ENCODE data around the gene TIMD4.

Gene TIMD4

DNA sequence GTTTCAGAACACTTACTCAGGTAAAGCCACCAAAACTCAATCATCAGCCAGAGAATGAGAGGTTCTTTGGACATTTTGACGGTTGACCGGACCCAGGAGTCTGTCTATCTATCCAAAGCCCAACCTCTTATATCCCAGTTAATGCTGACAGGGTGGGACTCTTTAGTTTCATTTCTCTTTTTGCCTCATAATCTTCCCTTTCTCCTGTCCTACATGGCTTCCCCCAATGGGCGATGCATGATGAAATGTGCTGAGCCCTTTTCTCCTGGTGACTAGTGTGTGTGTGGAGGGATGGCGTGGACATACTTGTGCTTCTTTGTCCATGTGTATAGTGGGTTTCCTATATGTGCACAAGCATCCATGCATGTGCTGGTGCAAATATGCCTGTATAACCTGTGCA lies at the start of gene TIMD4:
Gene TIMD4, minus strand, starts transcription at position 102 of the 400 bp plus-strand sequence. Its CDS starts 28 bp downstream, at position 74.
- no peak for DNase-seq (ENCODE audit: low read depth)
- TF ChIP-seq, protein P1, sequence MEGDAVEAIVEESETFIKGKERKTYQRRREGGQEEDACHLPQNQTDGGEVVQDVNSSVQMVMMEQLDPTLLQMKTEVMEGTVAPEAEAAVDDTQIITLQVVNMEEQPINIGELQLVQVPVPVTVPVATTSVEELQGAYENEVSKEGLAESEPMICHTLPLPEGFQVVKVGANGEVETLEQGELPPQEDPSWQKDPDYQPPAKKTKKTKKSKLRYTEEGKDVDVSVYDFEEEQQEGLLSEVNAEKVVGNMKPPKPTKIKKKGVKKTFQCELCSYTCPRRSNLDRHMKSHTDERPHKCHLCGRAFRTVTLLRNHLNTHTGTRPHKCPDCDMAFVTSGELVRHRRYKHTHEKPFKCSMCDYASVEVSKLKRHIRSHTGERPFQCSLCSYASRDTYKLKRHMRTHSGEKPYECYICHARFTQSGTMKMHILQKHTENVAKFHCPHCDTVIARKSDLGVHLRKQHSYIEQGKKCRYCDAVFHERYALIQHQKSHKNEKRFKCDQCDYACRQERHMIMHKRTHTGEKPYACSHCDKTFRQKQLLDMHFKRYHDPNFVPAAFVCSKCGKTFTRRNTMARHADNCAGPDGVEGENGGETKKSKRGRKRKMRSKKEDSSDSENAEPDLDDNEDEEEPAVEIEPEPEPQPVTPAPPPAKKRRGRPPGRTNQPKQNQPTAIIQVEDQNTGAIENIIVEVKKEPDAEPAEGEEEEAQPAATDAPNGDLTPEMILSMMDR (conservative IDR thresholded peaks at IDR 0.05; ENCODE audit: control insufficient read depth, insufficient read depth, low read depth, low read length) = no peak
- no peak within 1 kb of the TSS for H3K4me3 ChIP-seq (ENCODE audit: control insufficient read depth, low read depth, low read length)

- no peak for DNase-seq (ENCODE audit: low read depth)
- H3K4me3 ChIP-seq (ENCODE audit: control insufficient read depth, low read depth, low read length) = no peak overlapping the region
- TF ChIP-seq, protein P1 (conservative IDR thresholded peaks at IDR 0.05; ENCODE audit: control insufficient read depth, insufficient read depth, low read depth, low read length) = no peak
Measured at GRCh38 chr5:157006262-157006661, 43.2 kb upstream of the TIMD4 start.

DNA sequence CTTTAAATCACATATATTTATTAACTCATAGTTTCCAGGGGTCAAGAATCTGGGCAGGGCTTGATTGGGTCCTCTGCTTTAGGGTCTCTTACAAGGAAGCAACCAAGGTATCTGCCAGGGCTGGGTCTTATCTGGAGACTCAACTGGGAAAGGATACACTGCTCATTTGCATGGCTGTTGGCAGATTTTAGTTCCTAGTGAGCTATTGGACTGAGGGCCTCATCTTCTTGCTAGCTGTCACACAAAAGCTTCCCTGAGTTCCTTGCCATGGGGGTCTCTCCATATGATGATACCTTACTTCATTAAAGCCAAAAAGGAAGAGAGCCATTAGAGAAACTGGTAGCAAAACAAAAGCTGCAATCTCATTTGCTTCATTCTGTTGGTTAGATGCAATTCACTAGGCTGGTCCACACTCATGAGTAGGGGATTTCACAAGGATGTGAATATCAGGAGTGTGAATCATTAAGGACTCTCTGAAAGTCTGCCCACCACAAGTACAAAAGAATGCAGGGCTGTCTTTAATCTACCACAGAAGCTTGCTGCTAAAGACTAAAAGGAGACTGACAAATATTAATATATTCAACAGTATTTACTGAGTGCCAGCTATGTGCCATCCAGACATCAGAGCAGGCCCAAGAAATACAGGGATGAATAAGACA lies 42.0 kb upstream of the TIMD4 start:
- TF ChIP-seq, protein P1 (conservative IDR thresholded peaks at IDR 0.05; ENCODE audit: control insufficient read depth, insufficient read depth, low read depth, low read length) = no peak
- peak; percentile 33 for DNase-seq (ENCODE audit: low read depth)
- no peak overlapping the region for H3K4me3 ChIP-seq (ENCODE audit: control insufficient read depth, low read depth, low read length)

- TF ChIP-seq, protein P1 (conservative IDR thresholded peaks at IDR 0.05; ENCODE audit: control insufficient read depth, insufficient read depth, low read depth, low read length) = no peak
- no peak overlapping the region for H3K4me3 ChIP-seq (ENCODE audit: control insufficient read depth, low read depth, low read length)
- DNase-seq (ENCODE audit: low read depth) = no peak
Measured at GRCh38 chr5:156991714-156992113, 28.7 kb upstream of the TIMD4 start.

DNA sequence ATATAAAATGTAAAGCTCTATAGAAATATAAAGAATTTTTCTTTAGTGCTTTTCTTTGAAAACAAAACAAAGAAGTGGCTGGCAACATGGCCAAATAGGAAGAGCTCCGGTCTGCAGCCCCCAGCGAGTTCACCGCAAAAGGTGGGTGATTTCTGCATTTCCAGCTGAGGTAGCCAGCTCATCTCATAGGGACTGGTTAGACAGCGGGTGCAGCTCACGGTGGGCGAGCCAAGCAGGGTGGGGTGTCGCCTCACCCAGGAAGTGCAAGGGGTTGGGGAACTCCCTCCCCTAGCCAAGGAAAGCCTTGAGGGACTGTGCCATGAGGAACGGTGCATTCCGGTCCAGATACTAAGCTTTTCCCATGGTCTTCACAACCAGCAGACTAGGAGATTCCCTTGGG lies 21.0 kb upstream of the TIMD4 start:
- TF ChIP-seq, protein P1 (conservative IDR thresholded peaks at IDR 0.05; ENCODE audit: control insufficient read depth, insufficient read depth, low read depth, low read length) = no peak
- H3K4me3 ChIP-seq (ENCODE audit: control insufficient read depth, low read depth, low read length) = no peak overlapping the region
- DNase-seq (ENCODE audit: low read depth) = no peak

DNA sequence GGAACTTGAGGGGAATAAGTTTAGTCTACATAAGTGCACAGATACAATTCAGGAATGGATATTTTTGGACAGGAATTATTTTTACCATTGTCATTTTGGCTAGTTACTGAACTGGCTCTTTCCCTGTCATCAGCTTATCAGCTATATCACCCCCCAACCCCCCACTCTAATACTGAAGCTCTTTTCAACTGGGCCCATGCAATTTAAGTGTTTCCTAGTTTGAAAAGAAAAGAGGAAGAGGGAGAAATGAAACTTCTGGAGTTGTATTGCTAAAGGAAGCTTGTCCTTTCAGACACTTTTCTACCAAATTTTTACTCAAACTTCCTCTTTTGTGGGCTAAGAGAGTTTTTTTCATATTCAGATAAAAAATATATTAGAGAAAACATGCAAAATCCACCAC lies 18.5 kb upstream of the TIMD4 start:
- DNase-seq (ENCODE audit: low read depth) = no peak
- TF ChIP-seq, protein P1 (conservative IDR thresholded peaks at IDR 0.05; ENCODE audit: control insufficient read depth, insufficient read depth, low read depth, low read length) = no peak

More for the DNA sequence above, 18.5 kb upstream of the TIMD4 start:
- H3K4me3 ChIP-seq (ENCODE audit: control insufficient read depth, low read depth, low read length) = no peak overlapping the region
